PFSK-1 (cell line): ENCODE measurements around the gene SEMA4F.

Experiments used
- SIN3A ChIP-seq: IDR thresholded peaks from 2 replicates; pipeline ENCODE4 v1.6.1; 2012; ENCODE audit warnings: mild to moderate bottlenecking, low read length, moderate library complexity, borderline replicate concordance; ENCODE audit not compliant: insufficient read depth
- TAF1 ChIP-seq: IDR thresholded peaks from 2 replicates; pipeline ENCODE4 v1.6.1; 2012; ENCODE audit warnings: low read length, control low read depth, borderline replicate concordance; ENCODE audit not compliant: insufficient read depth
- TF ChIP-seq, protein P1 (sequence below), 2 experiments: IDR thresholded peaks; 2 replicates each; pipeline versions ENCODE4 v1.6.1 to v1.8.0; 2011 to 2012; ENCODE audit warnings: low read depth in 2 of 2, low read length in 2 of 2, control low read depth in 1 of 2, inconsistent platforms in 1 of 2, mild to moderate bottlenecking in 1 of 2, moderate library complexity in 1 of 2; ENCODE audit not compliant: insufficient read depth in 1 of 2

DNA sequence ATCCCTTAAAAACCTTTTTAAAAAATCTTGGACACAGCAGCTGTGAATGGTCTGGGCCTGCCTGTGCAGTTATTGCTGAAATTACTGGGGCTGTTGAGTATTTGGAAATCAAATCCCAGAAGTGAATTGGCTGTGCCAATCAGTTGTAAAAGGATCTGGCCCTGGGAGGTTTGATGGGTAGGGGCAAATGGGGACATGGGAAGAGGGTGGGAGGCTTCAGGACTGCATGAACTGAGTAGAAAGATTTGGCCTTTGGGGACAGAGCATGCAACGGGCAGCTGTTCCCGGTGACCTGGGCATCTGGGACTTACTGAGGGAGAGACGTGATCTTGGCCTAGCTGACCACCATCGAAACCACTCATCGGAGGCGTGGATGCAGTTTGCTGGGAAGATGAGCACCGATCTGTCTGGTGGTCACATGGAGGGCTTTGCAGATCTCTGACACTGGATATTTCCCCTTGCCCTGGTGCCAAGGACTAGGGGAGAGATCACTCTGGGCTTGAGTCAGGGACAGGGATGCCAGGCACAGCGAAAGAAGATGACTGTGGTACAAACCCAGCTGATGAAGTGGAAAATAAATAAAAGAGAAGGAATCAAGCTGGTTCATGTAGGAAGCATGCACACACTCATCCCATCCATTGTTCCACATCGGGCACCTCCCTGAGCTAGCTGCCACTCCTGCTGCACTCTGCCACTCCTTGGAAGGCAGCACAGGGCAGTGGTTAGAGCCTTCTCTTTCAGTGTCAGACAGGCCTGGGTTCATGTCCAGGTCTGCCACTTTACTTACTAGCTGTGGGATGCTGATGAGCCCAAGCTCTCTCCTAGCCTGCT is 58.4 kb downstream of the SEMA4F start:
- TF ChIP-seq SIN3A (no peak), TAF1 (no peak)
- TF ChIP-seq, protein P1, sequence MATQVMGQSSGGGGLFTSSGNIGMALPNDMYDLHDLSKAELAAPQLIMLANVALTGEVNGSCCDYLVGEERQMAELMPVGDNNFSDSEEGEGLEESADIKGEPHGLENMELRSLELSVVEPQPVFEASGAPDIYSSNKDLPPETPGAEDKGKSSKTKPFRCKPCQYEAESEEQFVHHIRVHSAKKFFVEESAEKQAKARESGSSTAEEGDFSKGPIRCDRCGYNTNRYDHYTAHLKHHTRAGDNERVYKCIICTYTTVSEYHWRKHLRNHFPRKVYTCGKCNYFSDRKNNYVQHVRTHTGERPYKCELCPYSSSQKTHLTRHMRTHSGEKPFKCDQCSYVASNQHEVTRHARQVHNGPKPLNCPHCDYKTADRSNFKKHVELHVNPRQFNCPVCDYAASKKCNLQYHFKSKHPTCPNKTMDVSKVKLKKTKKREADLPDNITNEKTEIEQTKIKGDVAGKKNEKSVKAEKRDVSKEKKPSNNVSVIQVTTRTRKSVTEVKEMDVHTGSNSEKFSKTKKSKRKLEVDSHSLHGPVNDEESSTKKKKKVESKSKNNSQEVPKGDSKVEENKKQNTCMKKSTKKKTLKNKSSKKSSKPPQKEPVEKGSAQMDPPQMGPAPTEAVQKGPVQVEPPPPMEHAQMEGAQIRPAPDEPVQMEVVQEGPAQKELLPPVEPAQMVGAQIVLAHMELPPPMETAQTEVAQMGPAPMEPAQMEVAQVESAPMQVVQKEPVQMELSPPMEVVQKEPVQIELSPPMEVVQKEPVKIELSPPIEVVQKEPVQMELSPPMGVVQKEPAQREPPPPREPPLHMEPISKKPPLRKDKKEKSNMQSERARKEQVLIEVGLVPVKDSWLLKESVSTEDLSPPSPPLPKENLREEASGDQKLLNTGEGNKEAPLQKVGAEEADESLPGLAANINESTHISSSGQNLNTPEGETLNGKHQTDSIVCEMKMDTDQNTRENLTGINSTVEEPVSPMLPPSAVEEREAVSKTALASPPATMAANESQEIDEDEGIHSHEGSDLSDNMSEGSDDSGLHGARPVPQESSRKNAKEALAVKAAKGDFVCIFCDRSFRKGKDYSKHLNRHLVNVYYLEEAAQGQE (IDR thresholded peaks at IDR 0.05; ENCODE audit: insufficient read depth in 1 of 2, low read depth in 2 of 2, low read length in 2 of 2), result no peak
